SK-N-SH (cell line): Measurements from ENCODE around the gene RELN. TPM values are rescaled to one million over a fixed set of nuclear protein-coding genes. Genes with fewer than 3 reads are reported as not detected.

Source experiments
- CTCF ChIA-PET: fragments of 300-600, 350-600 bp; formaldehyde crosslinking; extraction: SDS; loops from one replicate; lab custom pipeline; 2021; lab: Yijun Ruan, JAX
- POLR2A ChIA-PET: fragments of 350-600 bp; sonication (Branson Sonifier 250); formaldehyde crosslinking; extraction: SDS; loops from one replicate; lab custom pipeline; 2020; ENCODE audit warnings: antibody characterized with exemption, inconsistent platforms; lab: Yijun Ruan, JAX
- DNase-seq: peaks from one replicate; pipeline ENCODE4 v3.0.0; 2012
- H2AFZ ChIP-seq: fragments of 200-600 bp; sonication (generic); 2 replicates; pipeline ENCODE4 v1.8.1; 2016; ENCODE audit warnings: antibody characterized with exemption, mild to moderate bottlenecking, low read depth
- H3F3A ChIP-seq: fragments of 200-600 bp; sonication (generic); replicated peaks from 2 replicates; pipeline ENCODE3; 2016; ENCODE audit warnings: antibody characterized with exemption, mild to moderate bottlenecking; ENCODE audit not compliant: insufficient read depth
- H3K27ac ChIP-seq, 2 experiments: fragments of 200-500 bp in 1 of 2; fragments of 200-600 bp in 1 of 2; sonication (Bioruptor generic) in 1 of 2; sonication (generic), shearing (Covaris generic) in 1 of 2; 2 replicates each; pipeline versions ENCODE4 v1.5.1 to v1.6.1; 2014 to 2016; ENCODE audit warnings: low read depth in 2 of 2, inconsistent platforms in 1 of 2, low read length in 1 of 2, mild to moderate bottlenecking in 1 of 2, mixed read lengths in 1 of 2
- H3K27me3 ChIP-seq: fragments of 200-600 bp; sonication (generic), shearing (Covaris generic); 2 replicates; pipeline ENCODE4 v1.6.1; 2016; ENCODE audit warnings: mixed run types; ENCODE audit not compliant: insufficient read depth
- H3K36me3 ChIP-seq, 2 experiments: fragments of 200-500 bp in 1 of 2; fragments of 200-600 bp in 1 of 2; sonication (Bioruptor generic) in 1 of 2; sonication (generic) in 1 of 2; replicated peaks in 1 of 2; 2 replicates each; pipeline versions ENCODE3 to v1.5.1; 2014 to 2016; ENCODE audit warnings: low read length in 1 of 2, mild to moderate bottlenecking in 1 of 2; ENCODE audit not compliant: insufficient read depth in 2 of 2, control insufficient read depth in 1 of 2
- H3K4me1 ChIP-seq, 2 experiments: fragments of 200-500 bp in 1 of 2; fragments of 200-600 bp in 1 of 2; sonication (Bioruptor generic) in 1 of 2; sonication (generic), shearing (Covaris generic) in 1 of 2; 2 replicates each; pipeline versions ENCODE4 v1.5.1 to v1.6.1; 2014 to 2016; ENCODE audit warnings: low read depth in 1 of 2, low read length in 1 of 2, mixed run types in 1 of 2; ENCODE audit not compliant: insufficient read depth in 2 of 2, control insufficient read depth in 1 of 2
- H3K4me2 ChIP-seq: fragments of 200-600 bp; sonication (generic), shearing (Covaris generic); 2 replicates; pipeline ENCODE4 v1.6.1; 2017; ENCODE audit warnings: mixed run types
- H3K4me3 ChIP-seq, 2 experiments: fragments of 200-500 bp in 1 of 2; fragments of 200-600 bp in 1 of 2; sonication (Bioruptor generic) in 1 of 2; sonication (generic), shearing (Covaris generic) in 1 of 2; 2 replicates each; pipeline versions ENCODE4 v1.5.1 to v1.8.1; 2014 to 2016; ENCODE audit warnings: low read depth in 2 of 2, inconsistent platforms in 1 of 2, low read length in 1 of 2, mild to moderate bottlenecking in 1 of 2, mixed read lengths in 1 of 2, moderate library complexity in 1 of 2
- H3K79me2 ChIP-seq: fragments of 200-600 bp; sonication (generic); 2 replicates; pipeline ENCODE4 v1.8.1; 2017; ENCODE audit warnings: mild to moderate bottlenecking; ENCODE audit not compliant: insufficient read depth
- H3K9ac ChIP-seq: fragments of 200-600 bp; sonication (generic); 2 replicates; pipeline ENCODE4 v1.6.1; 2017; ENCODE audit warnings: mixed run types
- H3K9me2 ChIP-seq: fragments of 200-600 bp; sonication (generic); 2 replicates; pipeline ENCODE4 v1.6.1; 2017; ENCODE audit warnings: mixed run types
- H3K9me3 ChIP-seq: fragments of 200-600 bp; sonication (generic); 2 replicates; pipeline ENCODE4 v1.6.1; 2017; ENCODE audit warnings: mixed run types, mild to moderate bottlenecking, moderate library complexity
- H4K20me1 ChIP-seq: fragments of 200-600 bp; sonication (generic); 2 replicates; pipeline ENCODE4 v1.6.1; 2017; ENCODE audit warnings: mild to moderate bottlenecking, mixed run types; ENCODE audit not compliant: insufficient read depth
- FOSL2 ChIP-seq: IDR thresholded peaks from 2 replicates; pipeline ENCODE4 v1.4.0; 2012; ENCODE audit warnings: low read depth, mild to moderate bottlenecking, moderate library complexity, borderline replicate concordance
- POLR2AphosphoS5 ChIP-seq: IDR thresholded peaks from 2 replicates; pipeline ENCODE4 v1.6.1; 2012; ENCODE audit warnings: low read depth, low read length
- RAD21 ChIP-seq: IDR thresholded peaks from 2 replicates; pipeline ENCODE4 v1.6.1; 2012; ENCODE audit warnings: mild to moderate bottlenecking, low read length
- RCOR1 ChIP-seq: fragments of 150-350 bp; IDR thresholded peaks from 2 replicates; pipeline ENCODE4 v1.6.1; 2017; ENCODE audit warnings: antibody characterized with exemption, low read length
- RXRA ChIP-seq: IDR thresholded peaks from 2 replicates; pipeline ENCODE4 v1.4.0; 2012; ENCODE audit warnings: low read depth, mild to moderate bottlenecking, borderline replicate concordance
- TCF12 ChIP-seq: IDR thresholded peaks from 2 replicates; pipeline ENCODE4 v1.4.0; 2012
- TEAD4 ChIP-seq: IDR thresholded peaks from 2 replicates; pipeline ENCODE4 v1.4.0; 2012; ENCODE audit warnings: mild to moderate bottlenecking, borderline replicate concordance; ENCODE audit not compliant: insufficient read depth
- YY1 ChIP-seq: IDR thresholded peaks from 2 replicates; pipeline ENCODE4 v1.4.0; 2012; ENCODE audit warnings: low read depth, mild to moderate bottlenecking
- WGBS: methylation state at CpG from one replicate; pipeline ENCODE4 v1.1.6; 2017; ENCODE audit warnings: low lambda C conversion rate; 5-methylcytosine and 5-hydroxymethylcytosine counted together
- polyA plus RNA-seq, 3 experiments: library from polyadenylated mRNA; depleted of rRNA; stranded (reverse); fragments of >200 nt; gene quantifications; 2 replicates each; pipeline ENCODE4 v1.2.3, GENCODE V29; 2012
- TF ChIP-seq, protein P1 (sequence below): IDR thresholded peaks from 2 replicates; pipeline ENCODE4; 2012
- TF ChIP-seq, protein P2 (sequence below): fragments of 150-350 bp; IDR thresholded peaks from 2 replicates; pipeline ENCODE4 v1.6.1; 2017; ENCODE audit warnings: antibody characterized with exemption, low read length, low read depth, borderline replicate concordance
- TF ChIP-seq, protein P3 (sequence below): fragments of 200-600 bp; sonication (generic); IDR thresholded peaks from 2 replicates; pipeline ENCODE4 v1.6.1; 2017; ENCODE audit warnings: antibody characterized with exemption, mild to moderate bottlenecking, moderate library complexity
- TF ChIP-seq, protein P4 (sequence below): IDR thresholded peaks from 2 replicates; pipeline ENCODE4 v1.6.1; 2012; ENCODE audit warnings: mild to moderate bottlenecking, low read depth, low read length, moderate library complexity
- TF ChIP-seq, protein P5 (sequence below): IDR thresholded peaks from 2 replicates; pipeline ENCODE4 v1.4.0; 2012; ENCODE audit warnings: low read depth, borderline replicate concordance
- TF ChIP-seq, protein P6 (sequence below): fragments of 150-350 bp; IDR thresholded peaks from 2 replicates; pipeline ENCODE4 v1.6.1; 2016; ENCODE audit warnings: mild to moderate bottlenecking, low read depth, low read length

Gene RELN
- polyA plus RNA-seq, 1 of the 3 experiments (the other 2 are of a cell fraction) = 0.02 TPM

DNA sequence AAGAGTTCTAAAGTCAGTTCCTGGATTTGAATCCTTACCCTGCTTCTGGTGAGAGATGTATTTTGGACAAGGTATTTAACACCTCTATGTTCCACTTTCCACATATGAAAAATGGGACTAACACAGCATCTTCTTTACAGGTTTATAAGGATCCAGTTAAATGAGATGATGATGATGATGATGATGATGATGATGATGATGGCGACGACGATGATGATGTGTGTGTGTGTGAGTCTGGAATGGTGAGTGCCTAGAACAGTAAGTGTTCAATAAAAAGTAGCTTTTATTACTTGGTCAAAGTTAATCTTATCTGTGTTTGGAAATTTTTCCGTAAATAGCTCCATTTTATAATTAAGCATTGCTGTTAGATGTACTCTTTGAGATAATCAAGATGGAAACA lies 295.2 kb downstream of the RELN start:
- Histone ChIP-seq H3K79me2 (no peaks in the 10 kb centered on the region), H3K9me3 (no peaks in the 10 kb centered on the region), H4K20me1 (no peaks in the 10 kb centered on the region), H3K36me3 (no peaks in the 10 kb centered on the region), H3K4me3 (no peak overlapping the region), H2AFZ (no peak overlapping the region), H3K27me3 (no peaks in the 10 kb centered on the region), H3F3A (no peaks in the 10 kb centered on the region), H3K4me2 (no peak overlapping the region), H3K9me2 (no peaks in the 10 kb centered on the region), H3K27ac (no peak overlapping the region), H3K9ac (no peak overlapping the region), H3K4me1 (peaks cover 0 to 2% of the 10 kb centered on the region in 2 experiments; a peak in 2 of 4 replicates)
- DNase-seq = no peak
- no peak for TF ChIP-seq RCOR1
- TF ChIP-seq, protein P1, sequence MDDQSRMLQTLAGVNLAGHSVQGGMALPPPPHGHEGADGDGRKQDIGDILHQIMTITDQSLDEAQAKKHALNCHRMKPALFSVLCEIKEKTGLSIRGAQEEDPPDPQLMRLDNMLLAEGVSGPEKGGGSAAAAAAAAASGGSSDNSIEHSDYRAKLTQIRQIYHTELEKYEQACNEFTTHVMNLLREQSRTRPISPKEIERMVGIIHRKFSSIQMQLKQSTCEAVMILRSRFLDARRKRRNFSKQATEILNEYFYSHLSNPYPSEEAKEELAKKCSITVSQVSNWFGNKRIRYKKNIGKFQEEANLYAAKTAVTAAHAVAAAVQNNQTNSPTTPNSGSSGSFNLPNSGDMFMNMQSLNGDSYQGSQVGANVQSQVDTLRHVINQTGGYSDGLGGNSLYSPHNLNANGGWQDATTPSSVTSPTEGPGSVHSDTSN = no peak
- TF ChIP-seq, protein P2, sequence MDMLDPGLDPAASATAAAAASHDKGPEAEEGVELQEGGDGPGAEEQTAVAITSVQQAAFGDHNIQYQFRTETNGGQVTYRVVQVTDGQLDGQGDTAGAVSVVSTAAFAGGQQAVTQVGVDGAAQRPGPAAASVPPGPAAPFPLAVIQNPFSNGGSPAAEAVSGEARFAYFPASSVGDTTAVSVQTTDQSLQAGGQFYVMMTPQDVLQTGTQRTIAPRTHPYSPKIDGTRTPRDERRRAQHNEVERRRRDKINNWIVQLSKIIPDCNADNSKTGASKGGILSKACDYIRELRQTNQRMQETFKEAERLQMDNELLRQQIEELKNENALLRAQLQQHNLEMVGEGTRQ = no peak
- TF ChIP-seq TCF12 = no peak
- TF ChIP-seq RAD21 = no peak
- no peak for TF ChIP-seq POLR2AphosphoS5
- TF ChIP-seq, protein P3, sequence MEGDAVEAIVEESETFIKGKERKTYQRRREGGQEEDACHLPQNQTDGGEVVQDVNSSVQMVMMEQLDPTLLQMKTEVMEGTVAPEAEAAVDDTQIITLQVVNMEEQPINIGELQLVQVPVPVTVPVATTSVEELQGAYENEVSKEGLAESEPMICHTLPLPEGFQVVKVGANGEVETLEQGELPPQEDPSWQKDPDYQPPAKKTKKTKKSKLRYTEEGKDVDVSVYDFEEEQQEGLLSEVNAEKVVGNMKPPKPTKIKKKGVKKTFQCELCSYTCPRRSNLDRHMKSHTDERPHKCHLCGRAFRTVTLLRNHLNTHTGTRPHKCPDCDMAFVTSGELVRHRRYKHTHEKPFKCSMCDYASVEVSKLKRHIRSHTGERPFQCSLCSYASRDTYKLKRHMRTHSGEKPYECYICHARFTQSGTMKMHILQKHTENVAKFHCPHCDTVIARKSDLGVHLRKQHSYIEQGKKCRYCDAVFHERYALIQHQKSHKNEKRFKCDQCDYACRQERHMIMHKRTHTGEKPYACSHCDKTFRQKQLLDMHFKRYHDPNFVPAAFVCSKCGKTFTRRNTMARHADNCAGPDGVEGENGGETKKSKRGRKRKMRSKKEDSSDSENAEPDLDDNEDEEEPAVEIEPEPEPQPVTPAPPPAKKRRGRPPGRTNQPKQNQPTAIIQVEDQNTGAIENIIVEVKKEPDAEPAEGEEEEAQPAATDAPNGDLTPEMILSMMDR = no peak
- no peak for TF ChIP-seq YY1
- TF ChIP-seq, protein P4, sequence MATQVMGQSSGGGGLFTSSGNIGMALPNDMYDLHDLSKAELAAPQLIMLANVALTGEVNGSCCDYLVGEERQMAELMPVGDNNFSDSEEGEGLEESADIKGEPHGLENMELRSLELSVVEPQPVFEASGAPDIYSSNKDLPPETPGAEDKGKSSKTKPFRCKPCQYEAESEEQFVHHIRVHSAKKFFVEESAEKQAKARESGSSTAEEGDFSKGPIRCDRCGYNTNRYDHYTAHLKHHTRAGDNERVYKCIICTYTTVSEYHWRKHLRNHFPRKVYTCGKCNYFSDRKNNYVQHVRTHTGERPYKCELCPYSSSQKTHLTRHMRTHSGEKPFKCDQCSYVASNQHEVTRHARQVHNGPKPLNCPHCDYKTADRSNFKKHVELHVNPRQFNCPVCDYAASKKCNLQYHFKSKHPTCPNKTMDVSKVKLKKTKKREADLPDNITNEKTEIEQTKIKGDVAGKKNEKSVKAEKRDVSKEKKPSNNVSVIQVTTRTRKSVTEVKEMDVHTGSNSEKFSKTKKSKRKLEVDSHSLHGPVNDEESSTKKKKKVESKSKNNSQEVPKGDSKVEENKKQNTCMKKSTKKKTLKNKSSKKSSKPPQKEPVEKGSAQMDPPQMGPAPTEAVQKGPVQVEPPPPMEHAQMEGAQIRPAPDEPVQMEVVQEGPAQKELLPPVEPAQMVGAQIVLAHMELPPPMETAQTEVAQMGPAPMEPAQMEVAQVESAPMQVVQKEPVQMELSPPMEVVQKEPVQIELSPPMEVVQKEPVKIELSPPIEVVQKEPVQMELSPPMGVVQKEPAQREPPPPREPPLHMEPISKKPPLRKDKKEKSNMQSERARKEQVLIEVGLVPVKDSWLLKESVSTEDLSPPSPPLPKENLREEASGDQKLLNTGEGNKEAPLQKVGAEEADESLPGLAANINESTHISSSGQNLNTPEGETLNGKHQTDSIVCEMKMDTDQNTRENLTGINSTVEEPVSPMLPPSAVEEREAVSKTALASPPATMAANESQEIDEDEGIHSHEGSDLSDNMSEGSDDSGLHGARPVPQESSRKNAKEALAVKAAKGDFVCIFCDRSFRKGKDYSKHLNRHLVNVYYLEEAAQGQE = no peak
- no peak for TF ChIP-seq FOSL2
- no peak for TF ChIP-seq RXRA
- TF ChIP-seq, protein P5, sequence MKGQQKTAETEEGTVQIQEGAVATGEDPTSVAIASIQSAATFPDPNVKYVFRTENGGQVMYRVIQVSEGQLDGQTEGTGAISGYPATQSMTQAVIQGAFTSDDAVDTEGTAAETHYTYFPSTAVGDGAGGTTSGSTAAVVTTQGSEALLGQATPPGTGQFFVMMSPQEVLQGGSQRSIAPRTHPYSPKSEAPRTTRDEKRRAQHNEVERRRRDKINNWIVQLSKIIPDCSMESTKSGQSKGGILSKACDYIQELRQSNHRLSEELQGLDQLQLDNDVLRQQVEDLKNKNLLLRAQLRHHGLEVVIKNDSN = no peak
- TF ChIP-seq, protein P6, sequence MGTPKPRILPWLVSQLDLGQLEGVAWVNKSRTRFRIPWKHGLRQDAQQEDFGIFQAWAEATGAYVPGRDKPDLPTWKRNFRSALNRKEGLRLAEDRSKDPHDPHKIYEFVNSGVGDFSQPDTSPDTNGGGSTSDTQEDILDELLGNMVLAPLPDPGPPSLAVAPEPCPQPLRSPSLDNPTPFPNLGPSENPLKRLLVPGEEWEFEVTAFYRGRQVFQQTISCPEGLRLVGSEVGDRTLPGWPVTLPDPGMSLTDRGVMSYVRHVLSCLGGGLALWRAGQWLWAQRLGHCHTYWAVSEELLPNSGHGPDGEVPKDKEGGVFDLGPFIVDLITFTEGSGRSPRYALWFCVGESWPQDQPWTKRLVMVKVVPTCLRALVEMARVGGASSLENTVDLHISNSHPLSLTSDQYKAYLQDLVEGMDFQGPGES = no peak
- no peak for TF ChIP-seq TEAD4
- POLR2A ChIA-PET = no interaction called here
- whole genome bisulfite sequencing = 68% methylated on average over 4 of the region's 4 CpGs
- CTCF ChIA-PET = no interaction called here
